Stomach (tissue), 19 donors: ENCODE data around the gene MYL9. TPM values are rescaled to one million over a fixed set of nuclear protein-coding genes. Genes with fewer than 3 reads are reported as not detected.

Source experiments
- DNase-seq, 2 donors: peaks; one replicate each; pipeline versions ENCODE4 v3.0.0 to v3.0.0-alpha.2; 2013 to 2019
- H3K27ac ChIP-seq, 5 donors: fragments of 200-600 bp in 4 of 5; sonication (generic) in 4 of 5; one replicate each; pipeline ENCODE4 v1.5.1; 2013 to 2019; ENCODE audit warnings: mild to moderate bottlenecking in 1 of 5, moderate library complexity in 1 of 5
- H3K27me3 ChIP-seq, 3 donors: fragments of 200-600 bp; sonication (generic); one replicate each; pipeline ENCODE4 v1.5.1; 2017 to 2019; ENCODE audit warnings: mixed run types in 1 of 3
- H3K36me3 ChIP-seq, 4 donors: fragments of 200-600 bp; sonication (generic); 1 replicate in 3 of 4; 2 replicates in 1 of 4; pipeline ENCODE4 v1.5.1; 2016 to 2019
- H3K4me1 ChIP-seq, 4 donors: fragments of 200-600 bp; sonication (generic); one replicate each; pipeline ENCODE4 v1.5.1; 2016 to 2019
- H3K4me3 ChIP-seq, 4 donors: fragments of 200-600 bp; sonication (generic) in 3 of 4; one replicate each; pipeline ENCODE4 v1.5.1; 2016 to 2019; ENCODE audit warnings: mild to moderate bottlenecking in 1 of 4
- H3K9me3 ChIP-seq, 4 donors: fragments of 200-600 bp; sonication (generic); one replicate each; pipeline ENCODE4 v1.5.1; 2016 to 2019
- EP300 ChIP-seq: sonication (generic); formaldehyde crosslinking; IDR thresholded peaks from one replicate; pipeline ENCODE4 v1.6.1; 2017; ENCODE audit warnings: antibody characterized with exemption
- POLR2A ChIP-seq, 4 donors: fragments of 450-650 bp; IDR thresholded peaks; one replicate each; pipeline ENCODE4 v1.6.1; 2016; ENCODE audit warnings: antibody characterized with exemption in 4 of 4, control low read depth in 2 of 4, mild to moderate bottlenecking in 1 of 4, moderate library complexity in 1 of 4
- POLR2AphosphoS5 ChIP-seq, 3 donors: sonication (generic); formaldehyde crosslinking; IDR thresholded peaks; one replicate each; pipeline ENCODE4 v1.6.1; 2016; ENCODE audit warnings: antibody characterized with exemption in 3 of 3
- WGBS, 5 donors: extraction: QIAGEN DNeasy Blood & Tissue Kit in 3 of 5; methylation state at CpG; one replicate each; pipeline versions ENCODE4 v1.1.5 to v1.1.7; 2013 to 2018; 5-methylcytosine and 5-hydroxymethylcytosine counted together
- intact Hi-C: fragments of 100-400 bp; cut with DNase I; formaldehyde crosslinking; loops from one replicate; pipeline ENCODE4 v1.15.1; 2023; ENCODE audit warnings: low total_unique reads
- long read RNA-seq, 10 donors: transcript quantifications; one replicate each; lab custom pipeline, GENCODE V29; 2026
- polyA plus RNA-seq, 3 donors: library from polyadenylated mRNA; stranded (reverse); fragments of 200-250 nt; gene quantifications; one replicate each; pipeline ENCODE4 v1.2.3, GENCODE V29; 2013
- total RNA-seq, 5 donors: library from RNA; depleted of rRNA; stranded (reverse); fragments of >200 nt; gene quantifications; one replicate each; pipeline versions ENCODE4 v1.1.0 to v1.2.3, GENCODE V29; 2014 to 2016
- TF ChIP-seq, protein P1 (sequence below), 7 experiments: fragments of 450-650 bp in 4 of 7; fragments of 200-600 bp in 3 of 7; sonication (generic) in 3 of 7; IDR thresholded peaks; one replicate each; pipeline ENCODE4 v1.5.1; 2016 to 2019; ENCODE audit warnings: antibody characterized with exemption in 7 of 7, control low read depth in 2 of 7, mild to moderate bottlenecking in 1 of 7
- donor health status: healthy with polysubstance abuse.
- donor health status: Bipolar disorder and iron deficiency.
- donor health status: healthy.

The MYL9 gene
- 100 to 1,000 TPM in 4 of 5 donors, 10 to 100 TPM in 1; 33.0 to 738 (median 258) TPM for total RNA-seq
- polyA plus RNA-seq: 100 to 1,000 TPM; 101 to 941 (median 189) TPM
- long read RNA-seq, donor 1, transcript MYL9-201 (4 exons, 2,821 nt): major isoform, 285 of 824 reads
- long read RNA-seq, donor 1, partial matches to known transcripts: 529 of 824 reads
- long read RNA-seq, donor 1, other reads (novel, unspliced or antisense): 9 of 824 reads
- long read RNA-seq, donor 2, transcript MYL9-201 (4 exons, 2,821 nt): major isoform, 243 of 462 reads
- long read RNA-seq, donor 2, partial matches to known transcripts: 202 of 462 reads
- long read RNA-seq, donor 2, other reads (novel, unspliced or antisense): 16 of 462 reads
- long read RNA-seq, donor 3, transcript MYL9-201 (4 exons, 2,821 nt): major isoform, 142 of 378 reads
- long read RNA-seq, donor 3, partial matches to known transcripts: 227 of 378 reads
- long read RNA-seq, donor 3, other reads (novel, unspliced or antisense): 9 of 378 reads
- long read RNA-seq, donor 4, transcript MYL9-201 (4 exons, 2,821 nt): major isoform, 78 of 125 reads
- long read RNA-seq, donor 4, partial matches to known transcripts: 42 of 125 reads
- long read RNA-seq, donor 4, other reads (novel, unspliced or antisense): 5 of 125 reads
- long read RNA-seq, donor 5, transcript MYL9-201 (4 exons, 2,821 nt): major isoform, 220 of 375 reads
- long read RNA-seq, donor 5, partial matches to known transcripts: 141 of 375 reads
- long read RNA-seq, donor 5, other reads (novel, unspliced or antisense): 12 of 375 reads
- long read RNA-seq, donor 6, transcript MYL9-201 (4 exons, 2,821 nt): major isoform, 456 of 758 reads
- long read RNA-seq, donor 6, partial matches to known transcripts: 272 of 758 reads
- long read RNA-seq, donor 6, other reads (novel, unspliced or antisense): 27 of 758 reads
- long read RNA-seq, donor 7, transcript MYL9-201 (4 exons, 2,821 nt): major isoform, 738 of 1,576 reads
- long read RNA-seq, donor 7, partial matches to known transcripts: 745 of 1,576 reads
- long read RNA-seq, donor 7, other reads (novel, unspliced or antisense): 92 of 1,576 reads
- long read RNA-seq, donor 8, transcript MYL9-201 (4 exons, 2,821 nt): major isoform, 146 of 268 reads
- long read RNA-seq, donor 8, partial matches to known transcripts: 104 of 268 reads
- long read RNA-seq, donor 8, other reads (novel, unspliced or antisense): 16 of 268 reads
- long read RNA-seq, donor 9, transcript MYL9-201 (4 exons, 2,821 nt): major isoform, 217 of 400 reads
- long read RNA-seq, donor 9, partial matches to known transcripts: 168 of 400 reads
- long read RNA-seq, donor 9, other reads (novel, unspliced or antisense): 14 of 400 reads
- long read RNA-seq, donor 10, transcript MYL9-201 (4 exons, 2,821 nt): major isoform, 129 of 301 reads
- long read RNA-seq, donor 10, partial matches to known transcripts: 165 of 301 reads
- long read RNA-seq, donor 10, other reads (novel, unspliced or antisense): 5 of 301 reads

DNA sequence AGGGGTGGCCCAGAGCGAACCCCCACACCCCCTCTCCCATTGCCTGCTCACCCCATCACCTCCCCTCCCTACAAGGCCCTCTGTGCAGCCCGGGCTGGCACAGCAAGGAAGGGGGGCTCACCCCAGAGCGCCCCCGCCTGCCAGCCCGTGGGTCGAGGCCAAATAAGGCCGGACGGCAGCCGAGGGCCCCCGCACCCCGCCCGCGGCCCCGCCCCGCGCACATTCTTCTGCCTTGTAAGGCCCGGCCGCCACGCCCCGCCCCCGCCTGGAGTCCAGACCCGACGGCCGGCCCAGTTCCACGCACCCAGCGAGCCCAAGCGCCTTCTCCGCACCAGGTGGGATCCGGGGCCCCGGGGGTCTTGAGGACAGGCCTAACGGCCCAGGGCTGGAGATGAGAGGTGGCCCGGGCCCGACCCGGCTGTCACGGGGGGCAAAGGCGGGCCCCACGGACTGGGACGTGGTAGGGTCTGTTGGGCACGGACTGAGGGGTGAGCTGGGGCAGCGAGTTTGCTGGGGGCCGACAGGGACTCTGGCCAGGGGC is at the start of gene MYL9:
Gene MYL9, plus strand, starts transcription at position 293 of the 541 bp plus-strand sequence. CDS start 3,366 bp downstream, outside the sequence.
- no peak for TF ChIP-seq POLR2AphosphoS5 (IDR thresholded peaks at IDR 0.05)
- TF ChIP-seq POLR2A (IDR thresholded peaks at IDR 0.05): no peak
- TF ChIP-seq, protein P1, sequence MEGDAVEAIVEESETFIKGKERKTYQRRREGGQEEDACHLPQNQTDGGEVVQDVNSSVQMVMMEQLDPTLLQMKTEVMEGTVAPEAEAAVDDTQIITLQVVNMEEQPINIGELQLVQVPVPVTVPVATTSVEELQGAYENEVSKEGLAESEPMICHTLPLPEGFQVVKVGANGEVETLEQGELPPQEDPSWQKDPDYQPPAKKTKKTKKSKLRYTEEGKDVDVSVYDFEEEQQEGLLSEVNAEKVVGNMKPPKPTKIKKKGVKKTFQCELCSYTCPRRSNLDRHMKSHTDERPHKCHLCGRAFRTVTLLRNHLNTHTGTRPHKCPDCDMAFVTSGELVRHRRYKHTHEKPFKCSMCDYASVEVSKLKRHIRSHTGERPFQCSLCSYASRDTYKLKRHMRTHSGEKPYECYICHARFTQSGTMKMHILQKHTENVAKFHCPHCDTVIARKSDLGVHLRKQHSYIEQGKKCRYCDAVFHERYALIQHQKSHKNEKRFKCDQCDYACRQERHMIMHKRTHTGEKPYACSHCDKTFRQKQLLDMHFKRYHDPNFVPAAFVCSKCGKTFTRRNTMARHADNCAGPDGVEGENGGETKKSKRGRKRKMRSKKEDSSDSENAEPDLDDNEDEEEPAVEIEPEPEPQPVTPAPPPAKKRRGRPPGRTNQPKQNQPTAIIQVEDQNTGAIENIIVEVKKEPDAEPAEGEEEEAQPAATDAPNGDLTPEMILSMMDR (IDR thresholded peaks at IDR 0.05): no peak
- TF ChIP-seq EP300: no peak
- 3 to 13% (median 5%) methylated on average over 16 to 41 of the region's 41 CpGs; no CpG with 5 or more reads in 1 of the 5 donors for WGBS, 5 donors
- peak within 1 kb of the TSS; percentile 77 to 93 (median 91) for H3K27ac ChIP-seq
- H3K27me3 ChIP-seq: no peaks in the 10 kb centered on the region
- H3K4me3 ChIP-seq: peak within 1 kb of the TSS; percentile 62 to 77 (median 72)
- H3K36me3 ChIP-seq: peaks cover 0 to 17% (median 6%) of the 10 kb centered on the region in 4 donors
- H3K4me1 ChIP-seq: peaks cover 5 to 61% (median 42%) of the 10 kb centered on the region in 4 donors
- intact Hi-C loops: no loop called here
- peak; percentile 85 to 94 for DNase-seq
- H3K9me3 ChIP-seq: no peaks in the 10 kb centered on the region

DNA sequence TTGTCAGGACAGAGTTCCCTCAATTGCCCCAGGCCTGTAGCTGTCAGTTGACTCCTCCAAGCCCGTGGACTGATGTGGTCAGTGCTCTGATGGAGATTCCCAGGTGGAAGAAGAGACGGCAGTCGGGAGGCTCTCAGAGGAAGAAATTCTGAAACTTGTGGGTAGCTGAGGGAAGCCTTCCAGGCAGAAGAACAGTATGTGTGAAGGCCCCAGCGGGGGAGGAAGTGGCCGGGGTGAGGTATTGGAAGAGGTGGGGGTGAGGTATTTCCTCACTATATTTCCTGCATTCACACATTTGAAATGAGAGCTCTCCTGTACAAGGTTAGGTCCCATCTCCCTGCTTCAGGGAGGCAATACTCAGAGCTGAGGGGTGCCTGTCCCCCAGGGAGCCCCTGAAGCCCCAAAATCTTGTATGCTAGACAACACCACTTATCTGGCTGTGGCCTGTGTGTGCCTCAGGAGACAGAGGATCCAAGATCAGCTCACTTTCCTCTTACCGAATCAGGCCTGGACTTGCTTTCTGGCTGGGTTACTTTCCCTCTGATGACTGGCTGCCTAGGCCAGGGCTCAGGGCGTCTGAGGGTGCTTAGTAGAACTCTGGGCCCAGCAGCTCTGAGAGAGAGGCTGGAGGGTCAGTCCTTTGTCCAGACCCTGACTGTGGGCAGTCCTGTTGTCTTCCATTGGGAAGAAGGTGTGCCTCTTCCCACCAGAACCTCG is 49.3 kb upstream of the MYL9 start:
- peak in 1 of 2 donors; percentile 40 for DNase-seq
- WGBS, 5 donors: 52 to 65% (median 58%) methylated on average over 7 to 8 of the region's 8 CpGs
- H3K27me3 ChIP-seq: no peaks in the 10 kb centered on the region
- peak overlapping the region; percentile 5 to 87 (median 57) for H3K27ac ChIP-seq
- H3K36me3 ChIP-seq: peaks cover 6 to 26% (median 11%) of the 10 kb centered on the region in 4 donors
- intact Hi-C loops: no loop called here
- H3K4me3 ChIP-seq: no peak overlapping the region
- H3K4me1 ChIP-seq: peaks cover 26 to 75% (median 53%) of the 10 kb centered on the region in 4 donors
- H3K9me3 ChIP-seq: no peaks in the 10 kb centered on the region
- TF ChIP-seq POLR2AphosphoS5 (IDR thresholded peaks at IDR 0.05): no peak
- TF ChIP-seq POLR2A (IDR thresholded peaks at IDR 0.05): no peak
- TF ChIP-seq, protein P1 (IDR thresholded peaks at IDR 0.05): no peak
- no peak for TF ChIP-seq EP300

DNA sequence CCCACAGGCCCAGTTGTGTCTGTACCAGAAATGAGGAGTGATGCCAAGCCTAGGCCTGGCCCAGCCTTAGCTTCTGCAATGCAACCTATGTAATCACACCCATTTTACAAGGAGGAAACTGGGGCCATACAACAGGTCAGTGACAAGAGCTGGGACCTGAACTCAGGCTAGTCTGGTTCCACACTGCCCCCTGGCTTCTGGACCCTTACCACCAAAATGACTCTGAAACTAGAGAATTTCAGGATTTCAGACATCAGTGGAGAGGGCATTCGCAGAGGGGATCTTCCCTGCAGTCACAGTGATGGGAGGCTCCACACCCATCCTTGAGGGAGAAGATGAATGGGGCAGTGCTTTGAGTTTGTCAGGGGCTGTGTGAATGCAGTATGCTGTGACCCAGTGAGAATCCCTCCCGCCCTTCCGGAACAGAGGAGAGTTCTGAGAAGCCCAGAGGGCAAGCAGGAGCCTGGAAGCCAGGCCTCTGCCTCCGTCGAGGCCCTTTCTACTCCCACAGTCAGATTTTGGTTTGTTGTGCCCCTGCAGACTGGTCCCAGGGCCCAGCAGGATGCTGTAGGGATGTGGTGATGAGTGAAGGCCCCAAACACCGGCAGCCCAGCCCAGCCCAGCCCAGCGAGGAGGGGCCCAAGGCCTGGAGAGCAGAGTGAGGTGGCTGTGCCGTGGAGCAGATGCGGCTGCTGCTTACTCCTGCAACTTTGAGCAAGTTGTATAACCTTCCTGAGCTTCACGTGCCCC is 48.1 kb upstream of the MYL9 start:
- DNase-seq: no peak
- 68 to 86% (median 74%) methylated on average over 9 to 10 of the region's 10 CpGs for WGBS, 5 donors
- Histone ChIP-seq H3K9me3 (no peaks in the 10 kb centered on the region), H3K36me3 (peaks cover 17 to 38% (median 23%) of the 10 kb centered on the region in 4 donors), H3K27me3 (no peaks in the 10 kb centered on the region), H3K4me1 (peaks cover 38 to 78% (median 60%) of the 10 kb centered on the region in 4 donors), H3K27ac (peak overlapping the region in 4 of 5 donors; percentile 57 to 87 (median 70)), H3K4me3 (no peak overlapping the region)
- intact Hi-C loops: no loop called here
- TF ChIP-seq POLR2A (IDR thresholded peaks at IDR 0.05): no peak
- TF ChIP-seq, protein P1 (IDR thresholded peaks at IDR 0.05): peak in 2 of 7 experiments; percentile 8 to 25
